DOHH2 (cell line): Measurements from ENCODE around the gene PTPRN2.

Experiments used
- H3F3A ChIP-seq: fragments of 200-600 bp; sonication (generic), shearing (Covaris generic); 2 replicates; pipeline ENCODE4 v1.6.0; 2016; ENCODE audit warnings: antibody characterized with exemption, mild to moderate bottlenecking; ENCODE audit not compliant: control insufficient read depth, insufficient read depth
- H3K27ac ChIP-seq: fragments of 200-600 bp; sonication (generic); 2 replicates; pipeline ENCODE4 v1.5.1; 2014; ENCODE audit warnings: low read depth, mild to moderate bottlenecking, low read length, moderate library complexity
- H3K27me3 ChIP-seq: fragments of 200-600 bp; sonication (generic); 2 replicates; pipeline ENCODE4 v1.6.1; 2014; ENCODE audit warnings: mild to moderate bottlenecking, low read length, mixed read lengths; ENCODE audit not compliant: control insufficient read depth
- H3K36me3 ChIP-seq: fragments of 200-600 bp; sonication (generic); 2 replicates; pipeline ENCODE4 v1.6.1; 2014; ENCODE audit warnings: mild to moderate bottlenecking, low read length, moderate library complexity, mixed read lengths; ENCODE audit not compliant: control insufficient read depth
- H3K4me1 ChIP-seq: fragments of 200-600 bp; sonication (generic); 2 replicates; pipeline ENCODE4 v1.6.1; 2014; ENCODE audit warnings: mild to moderate bottlenecking, low read length, mixed read lengths; ENCODE audit not compliant: control insufficient read depth
- H3K4me2 ChIP-seq: fragments of 200-600 bp; sonication (generic); 2 replicates; pipeline ENCODE4 v1.6.0; 2014; ENCODE audit warnings: mild to moderate bottlenecking, low read length, moderate library complexity
- H3K4me3 ChIP-seq: fragments of 200-600 bp; sonication (generic); 2 replicates; pipeline ENCODE4 v1.5.1; 2014; ENCODE audit warnings: mild to moderate bottlenecking, low read length, mixed read lengths
- H3K79me2 ChIP-seq: fragments of 200-600 bp; sonication (generic); 2 replicates; pipeline ENCODE4 v1.6.1; 2014; ENCODE audit warnings: mild to moderate bottlenecking, low read length, mixed read lengths; ENCODE audit not compliant: control insufficient read depth
- H3K9me2 ChIP-seq: fragments of 200-600 bp; sonication (generic); replicated peaks from 2 replicates; pipeline ENCODE4 v1.6.1; 2014; ENCODE audit warnings: mild to moderate bottlenecking, low read length, mixed read lengths; ENCODE audit not compliant: control insufficient read depth
- H3K9me3 ChIP-seq: fragments of 200-600 bp; sonication (generic); 2 replicates; pipeline ENCODE4 v1.6.1; 2014; ENCODE audit warnings: antibody characterized with exemption, low read length, mixed read lengths; ENCODE audit not compliant: control insufficient read depth, insufficient read depth
- H4K20me1 ChIP-seq: fragments of 200-600 bp; sonication (generic); 2 replicates; pipeline ENCODE4 v1.6.0; 2014; ENCODE audit warnings: low read depth, mild to moderate bottlenecking, antibody characterized with exemption, low read length, moderate library complexity; ENCODE audit not compliant: control insufficient read depth, insufficient read depth
- EZH2phosphoT487 ChIP-seq: fragments of 200-600 bp; sonication (generic); IDR thresholded peaks from 2 replicates; pipeline ENCODE4 v1.6.1; 2017; ENCODE audit warnings: borderline replicate concordance, mild to moderate bottlenecking, antibody characterized with exemption, low read length, moderate library complexity, mixed read lengths
- TF ChIP-seq, protein P1 (sequence below): fragments of 200-600 bp; sonication (generic); IDR thresholded peaks from one replicate; pipeline ENCODE4 v1.5.1; 2014; ENCODE audit warnings: antibody characterized with exemption, mild to moderate bottlenecking, low read depth, low read length; ENCODE audit not compliant: poor library complexity, severe bottlenecking

The PTPRN2 gene

DNA sequence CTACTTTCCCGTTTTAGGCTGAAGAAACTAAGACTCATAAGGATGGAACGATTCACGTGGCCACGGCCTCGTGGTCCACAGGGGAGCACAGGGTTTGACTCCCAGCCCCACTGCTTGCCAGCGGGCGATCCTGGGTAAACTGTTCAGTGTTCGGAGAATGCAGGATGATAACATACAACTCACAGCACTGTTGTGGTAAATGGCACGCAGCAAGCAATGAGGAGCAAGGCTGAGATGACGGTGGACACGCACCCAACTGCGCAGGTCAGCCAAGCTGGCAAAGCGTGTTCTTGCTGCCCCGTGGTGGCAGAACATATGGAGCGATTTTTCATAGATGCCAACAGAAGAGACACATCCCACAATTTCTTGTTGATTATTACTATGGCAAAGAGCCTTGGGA, 978.1 kb downstream of the PTPRN2 start:
- H3K27ac ChIP-seq: no peak overlapping the region
- H3K27me3 ChIP-seq: 0 out of 2 replicates have a peak, but pooled peaks cover 4% of the 10 kb centered on the region
- H3K79me2 ChIP-seq: no peaks in the 10 kb centered on the region
- TF ChIP-seq, protein P1, sequence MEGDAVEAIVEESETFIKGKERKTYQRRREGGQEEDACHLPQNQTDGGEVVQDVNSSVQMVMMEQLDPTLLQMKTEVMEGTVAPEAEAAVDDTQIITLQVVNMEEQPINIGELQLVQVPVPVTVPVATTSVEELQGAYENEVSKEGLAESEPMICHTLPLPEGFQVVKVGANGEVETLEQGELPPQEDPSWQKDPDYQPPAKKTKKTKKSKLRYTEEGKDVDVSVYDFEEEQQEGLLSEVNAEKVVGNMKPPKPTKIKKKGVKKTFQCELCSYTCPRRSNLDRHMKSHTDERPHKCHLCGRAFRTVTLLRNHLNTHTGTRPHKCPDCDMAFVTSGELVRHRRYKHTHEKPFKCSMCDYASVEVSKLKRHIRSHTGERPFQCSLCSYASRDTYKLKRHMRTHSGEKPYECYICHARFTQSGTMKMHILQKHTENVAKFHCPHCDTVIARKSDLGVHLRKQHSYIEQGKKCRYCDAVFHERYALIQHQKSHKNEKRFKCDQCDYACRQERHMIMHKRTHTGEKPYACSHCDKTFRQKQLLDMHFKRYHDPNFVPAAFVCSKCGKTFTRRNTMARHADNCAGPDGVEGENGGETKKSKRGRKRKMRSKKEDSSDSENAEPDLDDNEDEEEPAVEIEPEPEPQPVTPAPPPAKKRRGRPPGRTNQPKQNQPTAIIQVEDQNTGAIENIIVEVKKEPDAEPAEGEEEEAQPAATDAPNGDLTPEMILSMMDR: no peak
- TF ChIP-seq EZH2phosphoT487: no peak
- no peak overlapping the region for H3K4me2 ChIP-seq
- no peaks in the 10 kb centered on the region for H3K9me3 ChIP-seq
- H3K4me1 ChIP-seq: peaks cover 8% of the 10 kb centered on the region; the same call in 1 of the 2 replicates
- no peak overlapping the region for H3K4me3 ChIP-seq
- H3K36me3 ChIP-seq: no peaks in the 10 kb centered on the region
- H4K20me1 ChIP-seq: no peaks in the 10 kb centered on the region
- no peaks in the 10 kb centered on the region for H3K9me2 ChIP-seq
- no peaks in the 10 kb centered on the region for H3F3A ChIP-seq

- Histone ChIP-seq H3F3A (no peaks in the 10 kb centered on the region), H3K4me3 (no peak overlapping the region), H3K27ac (no peak overlapping the region), H4K20me1 (no peaks in the 10 kb centered on the region), H3K9me3 (no peaks in the 10 kb centered on the region), H3K27me3 (0 out of 2 replicates have a peak, but pooled peaks cover under 1% of the 10 kb centered on the region), H3K4me1 (peaks cover under 1% of the 10 kb centered on the region; the same call in 1 of the 2 replicates), H3K36me3 (no peaks in the 10 kb centered on the region), H3K9me2 (no peaks in the 10 kb centered on the region), H3K79me2 (no peaks in the 10 kb centered on the region), H3K4me2 (no peak overlapping the region)
- no peak for TF ChIP-seq EZH2phosphoT487
- TF ChIP-seq, protein P1: no peak
Observed at GRCh38 chr7:157607218-157607617, 980.4 kb downstream of the PTPRN2 start.

DNA sequence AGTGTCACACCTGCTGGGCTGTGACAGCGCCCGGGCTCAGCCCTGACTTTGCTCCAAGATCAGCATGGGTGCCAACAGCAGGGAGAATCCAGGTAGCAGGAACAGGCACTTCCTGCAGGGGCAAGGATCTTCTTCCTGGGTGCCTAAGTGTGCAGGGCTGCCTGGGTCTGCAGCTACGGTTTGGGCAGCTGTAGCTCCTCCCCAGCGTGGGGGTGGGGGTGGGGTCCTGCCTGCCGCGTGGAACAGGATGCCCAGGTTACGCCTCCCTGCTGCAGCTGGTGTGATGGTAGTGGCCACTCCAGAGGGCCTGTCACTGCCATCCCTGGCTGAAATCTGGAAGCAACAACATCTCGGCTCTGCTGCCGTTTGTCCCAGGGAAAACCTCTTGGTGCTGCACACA, 981.5 kb downstream of the PTPRN2 start:
- Histone ChIP-seq H3K27ac (no peak overlapping the region), H4K20me1 (no peaks in the 10 kb centered on the region), H3K27me3 (no peaks in the 10 kb centered on the region), H3K4me1 (no peaks in the 10 kb centered on the region), H3K36me3 (no peaks in the 10 kb centered on the region), H3K79me2 (no peaks in the 10 kb centered on the region), H3K4me3 (no peak overlapping the region), H3F3A (no peaks in the 10 kb centered on the region), H3K9me2 (no peaks in the 10 kb centered on the region), H3K4me2 (no peak overlapping the region), H3K9me3 (no peaks in the 10 kb centered on the region)
- TF ChIP-seq, protein P1: no peak
- no peak for TF ChIP-seq EZH2phosphoT487

- Histone ChIP-seq H3K9me3 (no peaks in the 10 kb centered on the region), H3K4me2 (no peak overlapping the region), H3F3A (no peaks in the 10 kb centered on the region), H3K9me2 (no peaks in the 10 kb centered on the region), H4K20me1 (no peaks in the 10 kb centered on the region), H3K27ac (no peak overlapping the region), H3K4me3 (no peak overlapping the region), H3K79me2 (no peaks in the 10 kb centered on the region), H3K27me3 (no peaks in the 10 kb centered on the region), H3K36me3 (no peaks in the 10 kb centered on the region), H3K4me1 (no peaks in the 10 kb centered on the region)
- TF ChIP-seq EZH2phosphoT487: no peak
- TF ChIP-seq, protein P1: no peak
Observed at GRCh38 chr7:157605638-157606037, 982.0 kb downstream of the PTPRN2 start.
